ENCODE data around the gene HEY2.

GRCh38 chr6:125789576-125790357 lies 40.3 kb downstream of the HEY2 start:
- TF ChIP-seq RARB (CRISPR knock-in tag; IDR thresholded peaks at IDR 0.05) (no peak), OSR1 (CRISPR knock-in tag; IDR thresholded peaks at IDR 0.05) (no peak), PATZ1 (CRISPR knock-in tag; IDR thresholded peaks at IDR 0.05; ENCODE audit: borderline replicate concordance) (no peak), BACH2 (CRISPR knock-in tag; IDR thresholded peaks at IDR 0.05; ENCODE audit: borderline replicate concordance) (no peak), ZC3H10 (CRISPR knock-in tag; IDR thresholded peaks at IDR 0.05) (no peak), ZFP3 (CRISPR knock-in tag; IDR thresholded peaks at IDR 0.05) (no peak; the same call in 1 of the 2 replicates), ARNTL (CRISPR knock-in tag; IDR thresholded peaks at IDR 0.05; ENCODE audit: borderline replicate concordance, low read depth) (no peak), ZNF70 (CRISPR knock-in tag; IDR thresholded peaks at IDR 0.05) (no peak), PPARA (CRISPR knock-in tag; IDR thresholded peaks at IDR 0.05; ENCODE audit: borderline replicate concordance) (no peak), ESRRG (CRISPR knock-in tag; IDR thresholded peaks at IDR 0.05) (no peak)
- TF ChIP-seq, protein P1, sequence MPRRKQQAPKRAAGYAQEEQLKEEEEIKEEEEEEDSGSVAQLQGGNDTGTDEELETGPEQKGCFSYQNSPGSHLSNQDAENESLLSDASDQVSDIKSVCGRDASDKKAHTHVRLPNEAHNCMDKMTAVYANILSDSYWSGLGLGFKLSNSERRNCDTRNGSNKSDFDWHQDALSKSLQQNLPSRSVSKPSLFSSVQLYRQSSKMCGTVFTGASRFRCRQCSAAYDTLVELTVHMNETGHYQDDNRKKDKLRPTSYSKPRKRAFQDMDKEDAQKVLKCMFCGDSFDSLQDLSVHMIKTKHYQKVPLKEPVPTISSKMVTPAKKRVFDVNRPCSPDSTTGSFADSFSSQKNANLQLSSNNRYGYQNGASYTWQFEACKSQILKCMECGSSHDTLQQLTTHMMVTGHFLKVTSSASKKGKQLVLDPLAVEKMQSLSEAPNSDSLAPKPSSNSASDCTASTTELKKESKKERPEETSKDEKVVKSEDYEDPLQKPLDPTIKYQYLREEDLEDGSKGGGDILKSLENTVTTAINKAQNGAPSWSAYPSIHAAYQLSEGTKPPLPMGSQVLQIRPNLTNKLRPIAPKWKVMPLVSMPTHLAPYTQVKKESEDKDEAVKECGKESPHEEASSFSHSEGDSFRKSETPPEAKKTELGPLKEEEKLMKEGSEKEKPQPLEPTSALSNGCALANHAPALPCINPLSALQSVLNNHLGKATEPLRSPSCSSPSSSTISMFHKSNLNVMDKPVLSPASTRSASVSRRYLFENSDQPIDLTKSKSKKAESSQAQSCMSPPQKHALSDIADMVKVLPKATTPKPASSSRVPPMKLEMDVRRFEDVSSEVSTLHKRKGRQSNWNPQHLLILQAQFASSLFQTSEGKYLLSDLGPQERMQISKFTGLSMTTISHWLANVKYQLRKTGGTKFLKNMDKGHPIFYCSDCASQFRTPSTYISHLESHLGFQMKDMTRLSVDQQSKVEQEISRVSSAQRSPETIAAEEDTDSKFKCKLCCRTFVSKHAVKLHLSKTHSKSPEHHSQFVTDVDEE (CRISPR knock-in tag; IDR thresholded peaks at IDR 0.05) = no peak
- TF ChIP-seq, protein P2, sequence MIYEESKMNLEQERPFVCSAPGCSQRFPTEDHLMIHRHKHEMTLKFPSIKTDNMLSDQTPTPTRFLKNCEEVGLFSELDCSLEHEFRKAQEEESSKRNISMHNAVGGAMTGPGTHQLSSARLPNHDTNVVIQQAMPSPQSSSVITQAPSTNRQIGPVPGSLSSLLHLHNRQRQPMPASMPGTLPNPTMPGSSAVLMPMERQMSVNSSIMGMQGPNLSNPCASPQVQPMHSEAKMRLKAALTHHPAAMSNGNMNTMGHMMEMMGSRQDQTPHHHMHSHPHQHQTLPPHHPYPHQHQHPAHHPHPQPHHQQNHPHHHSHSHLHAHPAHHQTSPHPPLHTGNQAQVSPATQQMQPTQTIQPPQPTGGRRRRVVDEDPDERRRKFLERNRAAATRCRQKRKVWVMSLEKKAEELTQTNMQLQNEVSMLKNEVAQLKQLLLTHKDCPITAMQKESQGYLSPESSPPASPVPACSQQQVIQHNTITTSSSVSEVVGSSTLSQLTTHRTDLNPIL (CRISPR knock-in tag; IDR thresholded peaks at IDR 0.05; ENCODE audit: low read depth) = no peak
